Spleen (tissue), 7 donors: Measurements from ENCODE around the gene OXNAD1.

ENCODE experiments used
- POLR2A ChIP-seq, 3 donors: fragments of 450-650 bp; IDR thresholded peaks; one replicate each; pipeline ENCODE4 v1.5.1; 2017; ENCODE audit warnings: antibody characterized with exemption in 3 of 3, mild to moderate bottlenecking in 1 of 3
- POLR2AphosphoS5 ChIP-seq, 3 donors: sonication (generic); formaldehyde crosslinking; IDR thresholded peaks; one replicate each; pipeline ENCODE4 v1.5.1; 2017; ENCODE audit warnings: antibody characterized with exemption in 3 of 3
- TF ChIP-seq, protein P1 (sequence below), 11 experiments: fragments of 200-600 bp in 7 of 11; fragments of 450-650 bp in 4 of 11; sonication (generic) in 4 of 11; IDR thresholded peaks in 8 of 11; conservative IDR thresholded peaks in 3 of 11; 1 replicate in 7 of 11; 2 replicates in 4 of 11; pipeline versions ENCODE4 v1.4.0 to v1.8.0; 2016 to 2021; ENCODE audit warnings: antibody characterized with exemption in 11 of 11, inconsistent platforms in 4 of 11, mild to moderate bottlenecking in 1 of 11
- donor health status: DM: no; HTN: no; CAD: no; lungs with moderate emphysema.
- donor health status: DM: no; HTN: no; CAD: no.
- donor health status: DM: no; HTN: no; CAD: no.

DNA sequence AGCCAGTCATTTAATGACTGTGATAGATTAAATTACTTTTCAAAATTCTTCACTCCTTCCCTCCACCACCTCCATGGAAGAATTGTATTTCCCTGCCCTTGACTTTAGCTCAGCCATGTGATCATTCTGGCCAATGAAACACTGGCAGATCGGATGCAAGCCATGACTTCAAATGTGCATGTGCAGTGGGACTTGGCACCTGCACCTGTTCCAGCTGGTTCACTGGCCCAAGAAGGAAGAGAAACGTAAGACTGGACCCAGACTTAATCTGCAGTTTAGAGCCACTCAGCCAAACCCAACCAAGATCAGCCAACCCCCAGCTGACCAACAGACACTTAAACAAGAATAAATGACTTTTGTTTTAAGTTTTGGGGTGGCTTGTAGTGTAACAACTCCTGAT, 12.0 kb upstream of the OXNAD1 start:
- TF ChIP-seq, protein P1, sequence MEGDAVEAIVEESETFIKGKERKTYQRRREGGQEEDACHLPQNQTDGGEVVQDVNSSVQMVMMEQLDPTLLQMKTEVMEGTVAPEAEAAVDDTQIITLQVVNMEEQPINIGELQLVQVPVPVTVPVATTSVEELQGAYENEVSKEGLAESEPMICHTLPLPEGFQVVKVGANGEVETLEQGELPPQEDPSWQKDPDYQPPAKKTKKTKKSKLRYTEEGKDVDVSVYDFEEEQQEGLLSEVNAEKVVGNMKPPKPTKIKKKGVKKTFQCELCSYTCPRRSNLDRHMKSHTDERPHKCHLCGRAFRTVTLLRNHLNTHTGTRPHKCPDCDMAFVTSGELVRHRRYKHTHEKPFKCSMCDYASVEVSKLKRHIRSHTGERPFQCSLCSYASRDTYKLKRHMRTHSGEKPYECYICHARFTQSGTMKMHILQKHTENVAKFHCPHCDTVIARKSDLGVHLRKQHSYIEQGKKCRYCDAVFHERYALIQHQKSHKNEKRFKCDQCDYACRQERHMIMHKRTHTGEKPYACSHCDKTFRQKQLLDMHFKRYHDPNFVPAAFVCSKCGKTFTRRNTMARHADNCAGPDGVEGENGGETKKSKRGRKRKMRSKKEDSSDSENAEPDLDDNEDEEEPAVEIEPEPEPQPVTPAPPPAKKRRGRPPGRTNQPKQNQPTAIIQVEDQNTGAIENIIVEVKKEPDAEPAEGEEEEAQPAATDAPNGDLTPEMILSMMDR (IDR thresholded peaks at IDR 0.05 in 8 of 11, conservative IDR thresholded peaks at IDR 0.05 in 3 of 11): no peak
- TF ChIP-seq POLR2AphosphoS5 (IDR thresholded peaks at IDR 0.05) (no peak), POLR2A (IDR thresholded peaks at IDR 0.05) (no peak)
